Activated CD8-positive, alpha-beta memory T cell treated with anti-CD3 and anti-CD28 coated beads, Interleukin-2, amount 50 U/mL, for 48 hours (primary cell): ENCODE results near the gene PTPRE.
A peak's percentile ranks its signal among the peaks of the same experiment; 100 is the strongest.

ENCODE experiments used
- DNase-seq: peaks from one replicate; pipeline ENCODE4 v3.0.0-alpha.2; 2020

The PTPRE gene

DNA sequence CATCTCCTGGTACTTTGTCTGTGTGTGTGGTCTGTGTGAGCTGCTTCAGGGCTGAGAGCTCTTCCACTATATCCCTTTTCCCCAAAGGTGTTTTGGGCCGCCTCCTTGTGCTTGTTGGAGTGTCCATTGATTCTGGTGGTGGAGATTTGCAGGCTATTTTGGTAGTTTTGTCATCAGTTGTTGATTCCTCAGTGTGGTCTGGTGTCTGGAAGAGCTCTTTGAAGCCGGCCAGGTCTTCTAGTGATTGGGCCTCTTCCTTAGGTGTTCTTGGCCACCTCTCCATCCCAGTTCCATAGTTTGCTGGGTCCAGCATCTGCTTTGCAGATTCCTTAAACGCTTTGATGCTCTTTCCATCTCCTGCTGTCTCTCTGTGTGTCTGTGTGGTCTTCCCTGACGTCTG is 198.5 kb downstream of the PTPRE start:
- no peak for DNase-seq

DNA sequence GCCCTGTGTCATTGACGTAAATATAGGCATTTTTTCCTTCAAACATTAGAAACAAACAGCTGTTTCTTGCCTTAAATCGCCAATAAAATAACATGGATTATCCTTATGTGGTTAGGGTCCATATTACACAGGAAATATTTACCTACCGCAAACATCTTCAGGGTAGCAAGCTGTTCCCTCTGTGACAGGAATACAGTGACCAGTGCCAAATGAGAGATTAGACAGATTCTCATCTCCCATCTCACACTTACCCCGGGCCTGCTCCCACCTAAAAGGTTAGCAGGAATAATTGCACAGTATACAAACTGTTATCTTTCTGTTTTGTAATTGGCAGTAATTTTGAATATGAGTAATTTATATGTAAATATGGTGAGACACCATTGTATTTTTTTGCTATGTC is 202.8 kb downstream of the PTPRE start:
- no peak for DNase-seq

DNA sequence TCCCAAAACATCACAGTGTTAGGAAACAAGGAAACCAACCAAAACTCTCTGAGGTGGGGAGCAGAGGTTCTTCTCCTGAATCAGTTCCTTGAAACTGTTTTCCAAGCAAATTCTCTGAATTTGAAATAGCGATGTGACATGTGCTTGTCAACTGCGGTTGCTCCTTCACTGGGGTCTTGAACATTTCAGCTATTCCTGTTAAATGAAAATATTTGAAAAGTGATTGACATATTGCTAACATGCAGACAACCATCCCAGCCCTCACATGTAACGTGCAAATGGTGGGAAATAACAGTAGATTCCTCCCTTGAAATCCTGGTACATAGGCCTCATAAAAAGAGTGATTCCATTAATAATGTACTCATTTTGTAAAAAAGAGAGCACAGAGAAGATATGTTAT is 203.4 kb downstream of the PTPRE start:
- DNase-seq, result no peak

DNA sequence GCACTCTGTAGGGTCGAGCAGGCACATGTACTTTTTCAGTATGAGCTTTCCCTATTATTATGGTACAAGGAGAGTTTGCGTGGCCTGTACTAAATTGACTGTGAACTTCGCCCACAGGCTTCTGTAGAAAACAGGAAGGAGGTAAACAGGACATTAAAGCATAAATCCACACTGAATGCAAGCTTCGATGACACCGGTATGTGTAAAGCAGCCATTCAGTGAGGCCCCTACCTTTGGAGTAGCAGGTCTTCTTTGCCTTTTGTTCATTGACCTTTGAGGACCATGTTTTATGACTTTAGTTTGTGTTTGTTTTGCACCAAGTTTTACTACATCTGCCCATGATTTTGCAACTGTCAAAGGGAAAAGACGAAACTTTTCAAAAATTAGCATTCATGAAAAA is 204.8 kb downstream of the PTPRE start:
- DNase-seq, result no peak

DNA sequence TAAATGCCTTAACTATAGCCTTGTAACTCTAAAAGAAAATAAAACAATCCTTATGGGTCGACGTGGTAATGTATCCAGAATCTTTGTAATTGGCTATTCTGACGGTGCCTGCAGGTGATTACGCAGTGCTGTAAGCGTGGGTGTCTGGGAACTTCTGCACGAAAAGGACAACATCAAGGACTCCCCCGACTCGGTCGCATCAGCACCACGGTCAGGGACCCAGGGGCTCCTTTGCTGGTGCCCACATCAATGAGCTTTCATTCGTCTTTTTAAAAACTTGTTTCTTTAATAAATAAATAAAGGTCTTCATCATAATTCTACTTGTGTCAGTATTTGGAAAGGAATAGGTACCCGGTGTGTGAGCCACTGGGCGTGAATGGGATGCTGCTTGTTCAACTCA is 206.1 kb downstream of the PTPRE start:
- DNase-seq, result peak; percentile 26

DNA sequence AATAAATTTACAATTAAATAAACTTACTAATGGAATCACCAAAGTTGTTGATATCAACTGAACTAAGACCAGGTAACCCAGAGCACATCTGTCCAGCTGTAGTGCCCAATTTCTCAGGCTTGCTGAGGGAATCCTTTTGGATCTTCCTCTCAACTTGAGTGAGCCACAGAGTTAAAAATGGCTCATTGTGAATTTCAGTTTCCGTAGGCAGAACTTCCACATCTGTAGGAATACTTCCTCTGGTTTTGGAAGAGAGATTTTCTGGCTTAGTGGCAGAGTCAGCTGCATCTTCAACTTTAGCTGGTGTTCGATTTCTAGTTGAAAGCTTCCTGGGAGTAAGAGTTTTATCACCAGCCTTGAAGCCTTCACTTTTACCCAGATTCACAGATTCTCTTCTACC is 208.0 kb downstream of the PTPRE start:
- DNase-seq, result no peak

DNA sequence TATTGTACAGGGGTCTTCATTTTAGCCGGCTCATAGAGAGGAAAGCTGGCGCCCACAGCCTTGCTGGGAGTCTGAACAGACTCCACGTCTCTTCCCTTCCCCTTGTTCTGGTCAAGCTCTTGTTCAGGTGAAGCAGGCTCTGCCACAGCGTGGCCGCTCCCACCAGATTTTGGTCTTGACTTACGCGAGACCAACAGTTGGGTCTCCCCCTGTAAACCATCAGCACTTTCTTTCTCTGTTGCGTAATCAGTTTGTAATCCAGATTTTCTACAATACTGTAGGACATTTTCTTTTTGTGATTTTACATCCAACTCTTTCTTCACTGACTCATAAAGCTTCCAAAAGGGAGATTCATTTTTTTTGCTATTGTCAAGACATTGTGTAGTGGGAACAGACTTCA is 208.5 kb downstream of the PTPRE start:
- DNase-seq, result no peak

DNA sequence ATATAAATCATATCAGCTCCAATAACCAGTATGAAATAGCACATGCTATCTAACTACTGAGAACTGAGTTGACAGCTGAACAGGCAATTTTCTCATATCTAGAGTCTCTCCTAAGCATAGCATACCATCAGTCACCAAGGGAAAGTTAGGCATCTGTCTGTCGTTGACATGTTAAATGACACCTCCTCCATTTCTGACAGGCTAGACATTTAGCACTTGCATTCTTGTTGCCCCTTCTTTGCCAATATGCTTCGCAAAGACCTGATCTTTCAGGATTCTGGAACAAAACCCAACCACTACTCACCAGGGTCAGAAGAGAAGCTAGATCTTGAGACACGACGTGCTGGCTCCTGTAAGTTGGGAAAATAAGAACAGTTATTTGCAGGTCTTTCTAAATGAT is 209.3 kb downstream of the PTPRE start:
- no peak for DNase-seq

DNA sequence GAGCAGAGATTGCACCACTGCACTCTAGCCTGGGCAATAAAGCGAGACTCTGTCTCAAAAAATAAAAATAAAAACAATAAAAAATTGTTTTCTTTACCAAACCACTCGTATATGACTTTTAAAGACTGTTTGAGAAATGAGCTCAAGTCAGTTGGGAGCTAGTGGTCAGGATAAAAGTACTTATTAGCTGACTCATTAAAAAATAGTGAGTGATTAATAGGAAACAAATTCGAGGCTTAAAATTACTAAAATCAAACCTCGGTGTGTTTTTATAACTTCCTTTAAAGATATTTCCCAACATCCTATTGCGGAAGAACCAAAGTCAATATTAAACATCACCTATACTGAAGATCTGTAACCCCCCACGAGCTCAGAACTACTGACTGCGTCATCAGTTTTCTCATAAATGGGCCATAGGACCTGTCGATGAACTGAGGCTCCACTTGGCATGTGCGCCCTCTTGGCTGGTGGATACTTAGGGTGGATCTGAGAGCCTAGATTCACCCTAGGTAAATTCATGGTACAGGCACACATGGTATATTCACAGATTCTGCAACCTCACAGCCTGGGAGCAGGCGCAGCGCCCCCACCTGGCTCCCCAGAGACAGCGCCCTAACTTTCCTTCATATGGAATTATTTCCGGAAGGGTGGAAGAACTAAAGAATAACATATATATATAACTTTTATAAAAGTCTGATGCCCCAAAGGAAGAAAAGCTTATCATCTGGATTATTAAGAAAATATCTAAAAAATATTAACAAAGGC is 210.1 kb downstream of the PTPRE start:
- DNase-seq, result no peak

DNA sequence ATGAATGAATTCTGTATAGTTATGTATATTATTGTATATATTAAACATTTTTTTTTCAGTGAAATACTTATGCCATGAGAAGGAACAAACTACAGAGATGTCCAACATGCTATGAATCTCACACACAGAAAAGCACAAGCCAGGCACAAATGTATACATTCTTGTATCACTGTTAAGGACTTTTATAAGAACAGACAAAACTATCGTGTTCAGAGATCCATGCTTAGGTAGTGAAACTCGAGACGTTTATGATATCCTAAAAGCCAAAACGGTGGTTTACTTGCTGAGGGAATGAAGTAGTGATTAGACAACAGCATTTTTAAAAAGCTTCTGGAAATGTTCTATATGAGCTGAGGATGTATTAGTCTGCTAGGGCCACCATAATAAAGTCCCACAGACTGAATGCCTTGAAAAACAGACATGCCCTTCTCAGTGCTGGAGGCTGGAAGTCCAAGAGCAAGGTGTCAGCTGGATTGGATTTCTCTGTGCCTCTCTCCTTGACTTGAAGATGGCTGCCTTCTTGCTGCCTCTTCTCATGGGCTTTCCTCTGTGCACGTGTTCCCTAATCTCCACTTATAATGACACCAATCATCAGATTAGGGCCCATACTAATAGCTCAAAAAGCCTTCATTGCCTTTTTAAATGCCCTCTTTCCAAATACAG is 215.0 kb downstream of the PTPRE start:
- no peak for DNase-seq

DNA sequence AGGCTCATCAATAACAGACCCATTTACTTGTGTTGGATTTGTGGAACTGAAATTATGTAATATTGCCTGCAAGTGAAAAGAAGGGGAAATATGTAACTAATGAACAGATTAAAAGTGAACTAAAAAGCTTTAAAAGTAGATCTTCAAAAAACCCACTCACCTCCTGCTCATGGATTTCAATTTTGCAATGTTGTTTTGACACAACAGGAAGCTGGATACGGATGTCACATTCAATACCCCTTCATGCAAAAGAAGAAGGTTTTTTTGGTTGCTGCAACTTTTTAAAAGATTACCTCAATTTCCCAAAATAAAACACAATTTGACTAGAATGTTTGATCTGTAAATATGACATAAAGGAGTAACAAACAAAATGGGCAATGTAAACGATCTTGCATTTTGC is 216.0 kb downstream of the PTPRE start:
- DNase-seq, result no peak

DNA sequence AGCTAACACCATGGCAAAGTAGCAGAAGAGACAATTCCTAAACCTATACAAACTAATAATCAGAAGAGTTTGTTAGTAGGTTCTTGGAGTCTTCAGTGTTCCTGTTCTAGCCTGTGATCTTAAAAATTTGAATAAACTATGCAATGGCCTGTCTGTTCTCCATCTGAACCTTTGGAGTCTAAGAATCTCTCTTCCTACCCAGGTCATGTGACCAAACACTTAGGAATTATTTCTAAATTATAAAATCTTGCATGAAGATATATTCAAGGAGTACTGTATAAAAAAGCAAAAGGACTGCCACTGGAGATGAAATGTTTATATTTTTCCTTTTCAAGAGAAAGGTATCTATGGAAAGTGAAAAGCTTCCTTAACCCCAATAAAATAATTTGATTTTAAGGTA is 216.9 kb downstream of the PTPRE start:
- DNase-seq, result no peak

DNA sequence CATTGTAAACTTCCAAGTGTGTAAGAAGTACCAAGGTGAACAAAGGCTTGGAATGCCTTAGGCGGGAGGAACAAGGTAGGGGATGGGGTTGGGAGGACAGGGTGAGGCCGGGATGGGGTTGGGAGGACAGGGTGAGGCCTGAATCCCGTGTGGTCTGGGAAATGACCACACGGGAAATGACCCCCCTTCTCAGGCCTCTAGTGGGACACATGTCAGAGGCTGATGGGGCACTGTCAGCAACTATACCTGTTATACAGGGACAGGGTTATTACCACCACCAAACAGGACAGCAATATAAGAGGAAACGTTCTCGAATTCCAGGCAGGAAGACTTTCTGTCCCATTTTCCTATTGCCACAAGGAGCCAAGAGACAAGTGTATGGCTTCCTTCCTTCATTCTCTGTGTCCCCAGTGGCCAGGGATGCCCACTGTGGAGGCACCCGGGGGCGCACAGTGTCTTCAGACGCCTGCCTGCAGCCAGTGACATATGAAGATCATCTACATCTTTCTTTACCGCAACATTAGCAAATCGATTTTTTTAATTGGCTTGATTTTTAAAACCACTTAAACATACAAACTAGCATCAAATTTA is 218.0 kb downstream of the PTPRE start:
- DNase-seq, result no peak

DNA sequence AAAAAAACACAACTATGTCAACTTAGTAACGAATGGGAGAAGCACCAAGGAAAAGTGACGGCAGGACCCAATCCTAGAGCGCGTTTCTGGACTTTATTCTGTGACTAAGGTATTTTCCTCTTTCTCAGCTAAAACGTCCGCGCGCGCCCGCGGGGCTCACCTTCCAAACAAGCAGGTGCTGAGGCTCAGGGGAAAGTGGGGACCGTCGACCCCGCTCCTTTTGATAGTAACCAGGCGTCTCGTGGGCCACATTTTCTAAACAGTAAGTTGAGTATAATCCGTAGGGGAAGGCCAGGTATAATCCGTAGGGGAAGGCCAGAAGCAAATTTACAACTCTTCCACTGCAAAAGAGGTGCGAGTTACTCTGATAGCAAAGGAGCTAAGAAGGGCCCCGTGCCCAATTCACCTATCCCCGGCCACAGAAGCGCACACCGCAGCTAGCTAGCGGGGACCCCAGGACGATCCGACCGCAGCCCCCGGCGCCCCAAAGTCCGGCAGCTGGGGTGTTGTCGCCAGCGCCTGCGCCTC is 218.6 kb downstream of the PTPRE start:
- DNase-seq, result peak; percentile 66

DNA sequence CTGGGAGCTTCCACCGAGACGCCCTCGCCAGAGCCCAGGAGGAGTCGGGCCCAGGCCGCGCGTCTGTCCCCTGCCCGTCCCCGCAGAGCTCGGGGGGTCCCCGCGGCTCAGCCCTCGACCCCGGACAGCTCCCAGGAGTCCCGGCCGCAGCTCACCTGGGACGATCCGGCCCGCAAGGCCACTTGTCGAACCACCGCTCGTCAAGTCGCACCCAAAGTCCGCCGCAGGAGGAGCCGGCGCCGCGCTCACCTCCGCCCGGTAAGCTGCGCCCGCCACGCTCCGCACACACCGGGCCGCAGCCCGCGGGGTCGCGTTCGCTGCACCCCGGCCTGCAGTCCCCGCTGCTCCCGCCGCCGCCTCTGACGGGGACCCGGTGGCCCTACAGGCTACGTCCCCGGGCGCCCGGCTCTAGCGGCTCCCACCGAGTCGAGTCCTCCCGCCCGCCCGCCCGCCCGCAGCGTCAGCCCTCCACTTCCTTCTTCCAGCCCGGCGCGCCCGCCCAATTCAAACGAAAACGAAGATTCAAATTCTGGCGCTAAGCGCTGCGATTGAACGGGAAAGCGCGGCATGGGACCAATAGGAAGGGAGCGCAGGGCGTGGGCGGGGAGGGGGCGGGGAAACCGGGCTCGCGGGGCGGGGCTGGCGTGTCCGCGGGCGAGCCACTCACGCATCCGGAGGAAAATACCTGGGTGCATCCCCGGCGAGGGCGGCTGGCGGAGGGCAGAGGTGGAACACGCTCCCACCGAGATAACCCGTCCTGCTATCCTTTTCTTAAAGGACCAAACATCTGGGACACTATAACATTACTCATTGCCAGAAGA is 219.3 kb downstream of the PTPRE start, which contains the start of gene MKI67:
Gene MKI67, minus strand, starts transcription at position 480 of the 821 bp plus-strand sequence. CDS start 756 bp downstream, outside the sequence.
- peak; percentile 95 for DNase-seq

DNA sequence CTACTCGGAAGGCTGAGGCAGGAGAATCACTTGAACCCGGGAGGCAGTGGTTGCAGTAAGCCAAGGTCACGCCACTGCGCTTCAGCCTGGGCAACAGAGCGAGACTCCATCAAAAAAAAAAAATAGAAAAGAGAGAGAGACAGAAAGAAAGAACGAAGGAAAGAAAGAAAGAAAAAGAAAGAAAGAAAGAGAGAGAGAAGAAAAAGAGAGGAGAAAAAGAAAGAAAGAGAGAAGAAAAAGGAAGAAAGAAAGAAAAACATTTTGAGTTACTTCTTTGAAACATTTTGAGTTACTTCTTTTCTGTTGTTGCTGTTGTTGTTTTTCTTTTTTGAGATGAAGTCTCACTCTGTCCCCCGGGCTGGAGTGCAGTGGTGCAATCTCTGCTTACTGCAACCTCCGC is 221.7 kb downstream of the PTPRE start:
- DNase-seq, result no peak

DNA sequence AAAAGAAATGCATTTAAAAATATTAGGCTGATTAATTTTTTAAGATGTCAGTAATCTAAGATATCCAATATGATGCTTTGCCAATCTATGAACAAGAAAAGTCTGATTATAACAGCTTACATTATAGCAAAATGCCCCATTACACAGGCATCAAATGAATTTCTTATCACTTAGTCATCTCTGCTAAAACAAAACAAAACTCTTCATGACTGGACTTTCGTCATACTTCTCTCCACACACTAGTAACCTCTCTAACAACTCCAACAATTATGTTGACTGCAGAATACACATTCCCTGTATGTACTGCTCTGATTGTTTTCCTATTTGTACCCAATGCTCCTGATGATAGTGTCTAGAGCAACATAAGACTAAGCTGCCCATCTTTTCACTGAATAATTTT is 223.1 kb downstream of the PTPRE start:
- no peak for DNase-seq
